ENCODE measurements around the gene COL27A1. TPM values are rescaled to one million over a fixed set of nuclear protein-coding genes. Genes with fewer than 3 reads are reported as not detected.

The COL27A1 gene
- total and polyA plus RNA-seq, 9 of the 15 experiments (the other 6 are each of a cell fraction or from before 2014, with no cell fraction given) = 0.07 TPM; not detected in 8

- peak; percentile 91 for FAIRE-seq
- 0 out of 2 replicates have a peak, but pooled peaks cover 4% of the 10 kb centered on the region for H4K20me1 ChIP-seq (replicated peaks; ENCODE audit: control insufficient read depth, insufficient read depth, low read length)
- peaks cover 13 to 14% of the 10 kb centered on the region in 2 experiments; a peak in 4 of 5 replicates for H3K4me1 ChIP-seq (replicated peaks in 1 of 2; ENCODE audit: control insufficient read depth in 2 of 2, insufficient read depth in 2 of 2, low read length in 2 of 2)
- CTCF ChIA-PET (ENCODE audit: low intra/inter-chr PET ratio) = no interaction called here
- H2AFZ ChIP-seq (ENCODE audit: low read depth, low read length) = peak overlapping the region; percentile 84
- POLR2A ChIA-PET = interaction anchor here (0.5 to 1.0 kb wide), 7 partner anchors 10 to 1982 kb away, joined by 3 to 5 read pairs (median 3); no protein-coding TSS in a partner anchor
- no peaks in the 10 kb centered on the region for H3K9me1 ChIP-seq (ENCODE audit: control insufficient read depth, insufficient read depth, low read length)
- peak; percentile 85 to 90 (median 87) for DNase-seq (ENCODE audit: extremely low read depth in 1 of 4, low spot score in 3 of 4)
- peak; percentile 94 for ATAC-seq
- BruUV-seq (replicated peaks) = no TSS peak
- peak overlapping the region; percentile 33; the same call in 2 of the 3 replicates for H3K27ac ChIP-seq (ENCODE audit: extremely low read depth, low read depth, low read length)
- no peaks in the 10 kb centered on the region for H3K9me3 ChIP-seq (replicated peaks; ENCODE audit: control insufficient read depth, insufficient read depth, low read depth, low read length)
- intact Hi-C loops (cut with micrococcal nuclease) = loop anchor here (1.0 kb wide), 1 partner anchor 48 kb away; no protein-coding TSS in a partner anchor
- peak overlapping the region; percentile 24 to 80; a peak in 3 of 4 replicates for H3K9ac ChIP-seq (ENCODE audit: insufficient read depth in 1 of 2, low read depth in 2 of 2, low read length in 2 of 2)
- 34% methylated on average over 8 of the region's 9 CpGs for WGBS (ENCODE audit: insufficient coverage, low coverage, missing lambda C conversion rate)
- H3K79me2 ChIP-seq (ENCODE audit: control insufficient read depth, insufficient read depth, low read length) = no peaks in the 10 kb centered on the region
- H3K27me3 ChIP-seq (ENCODE audit: control insufficient read depth in 2 of 2, insufficient read depth in 2 of 2, low read length in 2 of 2) = no peaks in the 10 kb centered on the region
- in situ Hi-C loops (cut with MboI) = no loop called here
- no peak overlapping the region for H3K4me3 ChIP-seq
- H3K36me3 ChIP-seq (ENCODE audit: control insufficient read depth, insufficient read depth, low read length) = peaks cover 17% of the 10 kb centered on the region; the same call in 2 of the 3 replicates
- H3K4me2 ChIP-seq (ENCODE audit: insufficient read depth, low read length) = peak overlapping the region; percentile 20
- TF ChIP-seq DPF2 (IDR thresholded peaks at IDR 0.05) (peak; percentile 66), ATF7 (IDR thresholded peaks at IDR 0.05) (peak; percentile 22; the same call in 1 of the 2 replicates), MAFF (IDR thresholded peaks at IDR 0.05; ENCODE audit: low read length) (no peak), BCL6 (CRISPR knock-in tag; IDR thresholded peaks at IDR 0.05) (no peak), HMBOX1 (IDR thresholded peaks at IDR 0.05) (peak; percentile 60), KHSRP (IDR thresholded peaks at IDR 0.05) (no peak), ELF2 (CRISPR knock-in tag; IDR thresholded peaks at IDR 0.05) (no peak), ARID1B (IDR thresholded peaks at IDR 0.05) (peak; percentile 36; the same call in 1 of the 2 replicates), ZZZ3 (IDR thresholded peaks at IDR 0.05) (no peak), TAF9B (IDR thresholded peaks at IDR 0.05; ENCODE audit: partially characterized antibody) (no peak), SRF (CRISPR knock-in tag; IDR thresholded peaks at IDR 0.05) (no peak), ZNF316 (IDR thresholded peaks at IDR 0.05) (peak; percentile 46; the same call in 1 of the 2 replicates), XRCC5 (IDR thresholded peaks at IDR 0.05; ENCODE audit: low read depth, low read length) (no peak)
- TF ChIP-seq, protein P1, sequence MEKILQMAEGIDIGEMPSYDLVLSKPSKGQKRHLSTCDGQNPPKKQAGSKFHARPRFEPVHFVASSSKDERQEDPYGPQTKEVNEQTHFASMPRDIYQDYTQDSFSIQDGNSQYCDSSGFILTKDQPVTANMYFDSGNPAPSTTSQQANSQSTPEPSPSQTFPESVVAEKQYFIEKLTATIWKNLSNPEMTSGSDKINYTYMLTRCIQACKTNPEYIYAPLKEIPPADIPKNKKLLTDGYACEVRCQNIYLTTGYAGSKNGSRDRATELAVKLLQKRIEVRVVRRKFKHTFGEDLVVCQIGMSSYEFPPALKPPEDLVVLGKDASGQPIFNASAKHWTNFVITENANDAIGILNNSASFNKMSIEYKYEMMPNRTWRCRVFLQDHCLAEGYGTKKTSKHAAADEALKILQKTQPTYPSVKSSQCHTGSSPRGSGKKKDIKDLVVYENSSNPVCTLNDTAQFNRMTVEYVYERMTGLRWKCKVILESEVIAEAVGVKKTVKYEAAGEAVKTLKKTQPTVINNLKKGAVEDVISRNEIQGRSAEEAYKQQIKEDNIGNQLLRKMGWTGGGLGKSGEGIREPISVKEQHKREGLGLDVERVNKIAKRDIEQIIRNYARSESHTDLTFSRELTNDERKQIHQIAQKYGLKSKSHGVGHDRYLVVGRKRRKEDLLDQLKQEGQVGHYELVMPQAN (IDR thresholded peaks at IDR 0.05; ENCODE audit: borderline replicate concordance) = peak; percentile 39; the same call in 1 of the 2 replicates
- TF ChIP-seq, protein P2, sequence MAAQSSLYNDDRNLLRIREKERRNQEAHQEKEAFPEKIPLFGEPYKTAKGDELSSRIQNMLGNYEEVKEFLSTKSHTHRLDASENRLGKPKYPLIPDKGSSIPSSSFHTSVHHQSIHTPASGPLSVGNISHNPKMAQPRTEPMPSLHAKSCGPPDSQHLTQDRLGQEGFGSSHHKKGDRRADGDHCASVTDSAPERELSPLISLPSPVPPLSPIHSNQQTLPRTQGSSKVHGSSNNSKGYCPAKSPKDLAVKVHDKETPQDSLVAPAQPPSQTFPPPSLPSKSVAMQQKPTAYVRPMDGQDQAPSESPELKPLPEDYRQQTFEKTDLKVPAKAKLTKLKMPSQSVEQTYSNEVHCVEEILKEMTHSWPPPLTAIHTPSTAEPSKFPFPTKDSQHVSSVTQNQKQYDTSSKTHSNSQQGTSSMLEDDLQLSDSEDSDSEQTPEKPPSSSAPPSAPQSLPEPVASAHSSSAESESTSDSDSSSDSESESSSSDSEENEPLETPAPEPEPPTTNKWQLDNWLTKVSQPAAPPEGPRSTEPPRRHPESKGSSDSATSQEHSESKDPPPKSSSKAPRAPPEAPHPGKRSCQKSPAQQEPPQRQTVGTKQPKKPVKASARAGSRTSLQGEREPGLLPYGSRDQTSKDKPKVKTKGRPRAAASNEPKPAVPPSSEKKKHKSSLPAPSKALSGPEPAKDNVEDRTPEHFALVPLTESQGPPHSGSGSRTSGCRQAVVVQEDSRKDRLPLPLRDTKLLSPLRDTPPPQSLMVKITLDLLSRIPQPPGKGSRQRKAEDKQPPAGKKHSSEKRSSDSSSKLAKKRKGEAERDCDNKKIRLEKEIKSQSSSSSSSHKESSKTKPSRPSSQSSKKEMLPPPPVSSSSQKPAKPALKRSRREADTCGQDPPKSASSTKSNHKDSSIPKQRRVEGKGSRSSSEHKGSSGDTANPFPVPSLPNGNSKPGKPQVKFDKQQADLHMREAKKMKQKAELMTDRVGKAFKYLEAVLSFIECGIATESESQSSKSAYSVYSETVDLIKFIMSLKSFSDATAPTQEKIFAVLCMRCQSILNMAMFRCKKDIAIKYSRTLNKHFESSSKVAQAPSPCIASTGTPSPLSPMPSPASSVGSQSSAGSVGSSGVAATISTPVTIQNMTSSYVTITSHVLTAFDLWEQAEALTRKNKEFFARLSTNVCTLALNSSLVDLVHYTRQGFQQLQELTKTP (IDR thresholded peaks at IDR 0.05; ENCODE audit: low read depth in 1 of 2, partially characterized antibody in 2 of 2) = no peak
Observed at GRCh38 chr9:114348906-114349482, 193.7 kb downstream of the COL27A1 start.

All from K562 (cell line).